Stimulated activated memory B cell treated with anti-CD40 and anti-IgM and Interleukin-4, amounts not matched to agents 10 μg/mL and 1 μg/mL and 100 μg/mL, for 72 hours (primary cell): ENCODE measurements around the gene RNF112.
"Not testable (repeated sequence)": the region's sequence is repeated elsewhere in the genome, so short reads cannot be mapped to it uniquely, and the experiment has no call there.

Experiments used
- ATAC-seq: fragments of 150-1000 bp; cut with Tn5 transposase; 2 replicates; pipeline ENCODE4 v1.10.0; 2021
- H3K27ac Mint-ChIP-seq: one replicate; pipeline ENCODE4 v1.8.0; 2022; ENCODE audit warnings: mild to moderate bottlenecking, mixed read lengths
- H3K27me3 Mint-ChIP-seq: one replicate; pipeline ENCODE4 v1.8.0; 2022; ENCODE audit warnings: mixed read lengths
- H3K36me3 Mint-ChIP-seq: one replicate; pipeline ENCODE4 v1.8.0; 2022; ENCODE audit warnings: mixed read lengths
- H3K4me1 Mint-ChIP-seq: one replicate; pipeline ENCODE4 v1.8.0; 2022; ENCODE audit warnings: mixed read lengths
- H3K4me3 Mint-ChIP-seq: one replicate; pipeline ENCODE4 v1.8.0; 2022; ENCODE audit warnings: mild to moderate bottlenecking, moderate library complexity, mixed read lengths
- H3K9me3 Mint-ChIP-seq: one replicate; pipeline ENCODE4 v1.8.0; 2022; ENCODE audit warnings: mixed read lengths

The RNF112 gene

DNA sequence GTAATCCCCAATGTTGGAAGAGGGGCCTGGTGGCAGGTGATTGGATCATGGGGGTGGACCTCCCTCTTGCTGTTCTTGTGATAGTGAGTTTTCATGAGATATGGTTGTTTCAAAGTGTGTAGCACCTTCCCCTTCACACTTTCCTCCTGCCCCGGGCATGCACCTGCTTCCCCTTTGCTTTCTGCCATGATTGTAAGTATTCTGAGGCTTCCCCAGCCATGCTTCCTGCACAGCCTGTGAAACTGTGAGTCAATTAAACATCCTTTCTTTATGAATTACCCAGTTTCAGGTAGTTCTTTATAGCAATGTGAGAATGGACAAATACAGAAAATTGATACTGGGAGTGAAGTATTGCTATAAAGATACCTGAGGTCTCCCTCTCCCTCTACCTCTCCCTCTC lies 29.4 kb downstream of the RNF112 start:
- Mint-ChIP-seq H3K9me3 (peaks cover 12% of the 10 kb centered on the region), H3K27me3 (peaks cover 5% of the 10 kb centered on the region), H3K27ac (no peak overlapping the region), H3K4me1 (peaks cover 6% of the 10 kb centered on the region), H3K36me3 (peaks cover 15% of the 10 kb centered on the region), H3K4me3 (no peak overlapping the region)
- no peak for ATAC-seq

DNA sequence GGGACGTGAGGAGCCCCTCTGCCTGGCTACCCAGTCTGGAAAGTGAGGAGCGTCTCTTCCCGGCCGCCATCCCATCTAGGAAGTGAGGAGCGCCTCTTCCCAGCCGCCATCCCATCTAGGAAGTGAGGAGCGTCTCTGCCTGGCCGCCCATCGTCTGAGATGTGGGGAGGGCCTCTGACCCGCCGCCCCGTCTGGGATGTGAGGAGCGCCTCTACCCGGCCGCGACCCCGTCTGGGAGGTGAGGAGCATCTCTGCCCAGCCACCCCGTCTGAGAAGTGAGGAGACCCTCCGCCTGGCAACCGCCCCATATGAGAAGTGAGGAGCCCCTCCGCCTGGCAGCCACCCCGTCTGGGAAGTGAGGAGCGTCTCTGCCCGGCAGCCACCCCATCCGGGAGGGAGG lies 30.3 kb downstream of the RNF112 start:
- H3K4me1 Mint-ChIP-seq, H3K27ac Mint-ChIP-seq, ATAC-seq, H3K4me3 Mint-ChIP-seq: not testable (repeated sequence)
- Mint-ChIP-seq H3K27me3 (peaks cover 11% of the 10 kb centered on the region), H3K36me3 (peaks cover 19% of the 10 kb centered on the region), H3K9me3 (peaks cover 16% of the 10 kb centered on the region)

DNA sequence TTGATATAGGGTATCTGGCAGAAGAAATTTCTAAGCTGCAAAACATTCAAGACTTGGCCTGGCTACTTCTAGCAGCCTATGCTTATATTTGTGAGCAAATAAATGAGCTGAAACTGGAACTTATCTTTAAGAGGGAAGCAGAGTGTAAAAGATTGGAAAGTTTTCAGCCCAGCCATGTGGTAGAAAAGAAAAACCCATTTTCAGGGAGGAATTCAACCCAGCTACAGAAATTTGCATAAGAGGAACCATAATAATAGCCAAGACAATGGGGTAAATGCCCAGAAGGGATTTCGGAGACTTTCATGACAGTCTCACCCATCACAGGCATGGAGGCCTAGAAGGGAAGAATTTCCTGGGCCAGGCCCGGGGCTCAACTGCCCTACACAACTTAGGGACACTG lies 31.7 kb downstream of the RNF112 start:
- peaks cover 11% of the 10 kb centered on the region for H3K27me3 Mint-ChIP-seq

DNA sequence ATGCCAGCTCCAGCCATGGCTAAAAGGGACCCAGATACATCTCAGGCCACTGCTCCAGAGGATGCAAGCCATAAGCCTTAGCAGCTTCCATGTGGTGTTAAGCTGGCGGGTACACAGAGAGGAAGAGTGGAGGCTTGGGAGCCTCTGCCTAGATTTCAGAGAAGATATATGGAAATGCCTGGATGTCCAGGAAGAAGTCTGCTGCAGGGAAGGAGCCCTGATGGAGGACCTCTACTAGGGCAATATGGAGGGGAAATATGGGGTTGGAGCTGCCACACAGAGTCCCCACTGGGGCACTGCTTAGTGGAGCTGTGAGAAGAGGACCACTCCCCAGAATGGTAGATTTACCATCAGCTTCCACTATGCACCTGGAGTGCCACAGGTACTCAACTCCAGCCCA lies 32.1 kb downstream of the RNF112 start:
- H3K27ac Mint-ChIP-seq: no peak overlapping the region
- peaks cover 19% of the 10 kb centered on the region for H3K36me3 Mint-ChIP-seq
- peaks cover 11% of the 10 kb centered on the region for H3K27me3 Mint-ChIP-seq
- no peak overlapping the region for H3K4me3 Mint-ChIP-seq
- H3K4me1 Mint-ChIP-seq: peaks cover 13% of the 10 kb centered on the region
- peaks cover 16% of the 10 kb centered on the region for H3K9me3 Mint-ChIP-seq
- ATAC-seq: no peak

More for the DNA sequence above, 31.7 kb downstream of the RNF112 start:
- H3K4me1 Mint-ChIP-seq: peaks cover 13% of the 10 kb centered on the region
- no peak for ATAC-seq
- H3K4me3 Mint-ChIP-seq: no peak overlapping the region
- no peak overlapping the region for H3K27ac Mint-ChIP-seq
- H3K36me3 Mint-ChIP-seq: peaks cover 19% of the 10 kb centered on the region
- peaks cover 16% of the 10 kb centered on the region for H3K9me3 Mint-ChIP-seq

DNA sequence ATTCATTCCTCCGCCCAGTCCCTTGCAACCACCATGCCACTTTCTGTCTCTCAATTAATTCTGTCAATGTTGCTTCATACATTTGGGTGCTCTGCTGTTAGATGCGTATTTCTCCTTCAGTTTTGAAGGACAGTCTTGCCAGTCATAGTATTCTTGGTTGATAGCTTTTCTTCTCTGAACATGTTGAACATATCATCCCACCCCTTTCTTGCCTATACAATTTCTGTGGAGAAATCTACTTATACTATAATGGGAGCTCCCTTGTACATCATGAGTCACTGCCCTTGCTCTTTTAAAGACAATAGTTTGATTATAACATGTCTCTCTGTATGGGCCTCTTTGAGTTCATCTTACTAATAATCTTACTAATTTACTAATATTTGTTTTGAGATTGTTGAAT lies 34.1 kb downstream of the RNF112 start:
- Mint-ChIP-seq H3K27ac (no peak overlapping the region), H3K4me1 (peaks cover 13% of the 10 kb centered on the region), H3K36me3 (peaks cover 19% of the 10 kb centered on the region), H3K9me3 (peaks cover 16% of the 10 kb centered on the region), H3K27me3 (peaks cover 11% of the 10 kb centered on the region), H3K4me3 (no peak overlapping the region)
- ATAC-seq: no peak

DNA sequence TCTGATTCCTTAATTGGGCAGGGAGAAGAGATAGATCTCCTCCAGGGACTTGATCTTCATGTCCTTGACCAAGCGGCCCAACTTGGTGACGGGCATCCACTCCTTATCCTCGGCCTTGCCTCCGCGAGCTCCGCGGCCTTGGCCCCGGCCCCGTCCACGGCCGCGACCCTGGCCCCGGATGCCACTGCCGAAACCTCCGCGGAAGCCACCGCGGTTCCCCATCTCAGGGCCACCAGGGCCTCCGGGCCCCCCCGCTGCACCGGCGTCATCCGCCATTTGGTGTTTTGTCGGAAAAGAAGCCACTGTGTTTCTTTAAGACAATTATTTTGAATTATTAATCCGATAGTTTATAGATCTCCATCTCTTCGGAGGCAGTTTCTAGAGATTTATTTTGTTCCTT lies 35.5 kb downstream of the RNF112 start:
- Mint-ChIP-seq H3K9me3 (peaks cover 16% of the 10 kb centered on the region), H3K36me3 (peaks cover 19% of the 10 kb centered on the region), H3K27me3 (peaks cover 11% of the 10 kb centered on the region)
- H3K4me3 Mint-ChIP-seq, H3K4me1 Mint-ChIP-seq, H3K27ac Mint-ChIP-seq, ATAC-seq: not testable (repeated sequence)

DNA sequence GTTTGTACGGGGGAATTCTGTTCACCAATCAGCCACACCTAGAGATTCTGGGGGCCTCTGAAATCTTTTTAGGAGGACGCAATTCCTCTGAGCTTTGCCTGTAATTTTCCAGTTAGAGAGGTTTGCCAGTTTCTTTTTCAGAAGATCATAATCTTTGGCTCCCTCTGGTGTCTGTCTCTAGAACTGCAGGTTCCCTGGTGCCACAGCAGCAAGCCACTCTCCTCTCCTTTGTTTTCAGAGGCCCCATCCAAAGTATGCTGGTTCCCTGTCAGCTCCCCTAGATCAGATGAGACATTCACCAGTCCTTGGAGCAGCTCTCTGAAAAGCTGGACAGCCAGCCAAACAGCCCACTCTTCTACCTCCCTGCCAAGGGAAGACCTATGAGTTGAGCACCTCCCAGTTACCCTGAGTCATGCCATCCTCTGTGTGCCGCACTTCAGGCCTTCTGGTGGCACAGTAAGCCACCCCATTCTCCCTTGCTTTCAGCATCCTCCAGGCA lies 36.1 kb downstream of the RNF112 start:
- ATAC-seq: no peak
- Mint-ChIP-seq H3K27me3 (peaks cover 11% of the 10 kb centered on the region), H3K4me3 (no peak overlapping the region), H3K36me3 (peaks cover 19% of the 10 kb centered on the region), H3K27ac (no peak overlapping the region), H3K9me3 (peaks cover 16% of the 10 kb centered on the region), H3K4me1 (peaks cover 7% of the 10 kb centered on the region)

DNA sequence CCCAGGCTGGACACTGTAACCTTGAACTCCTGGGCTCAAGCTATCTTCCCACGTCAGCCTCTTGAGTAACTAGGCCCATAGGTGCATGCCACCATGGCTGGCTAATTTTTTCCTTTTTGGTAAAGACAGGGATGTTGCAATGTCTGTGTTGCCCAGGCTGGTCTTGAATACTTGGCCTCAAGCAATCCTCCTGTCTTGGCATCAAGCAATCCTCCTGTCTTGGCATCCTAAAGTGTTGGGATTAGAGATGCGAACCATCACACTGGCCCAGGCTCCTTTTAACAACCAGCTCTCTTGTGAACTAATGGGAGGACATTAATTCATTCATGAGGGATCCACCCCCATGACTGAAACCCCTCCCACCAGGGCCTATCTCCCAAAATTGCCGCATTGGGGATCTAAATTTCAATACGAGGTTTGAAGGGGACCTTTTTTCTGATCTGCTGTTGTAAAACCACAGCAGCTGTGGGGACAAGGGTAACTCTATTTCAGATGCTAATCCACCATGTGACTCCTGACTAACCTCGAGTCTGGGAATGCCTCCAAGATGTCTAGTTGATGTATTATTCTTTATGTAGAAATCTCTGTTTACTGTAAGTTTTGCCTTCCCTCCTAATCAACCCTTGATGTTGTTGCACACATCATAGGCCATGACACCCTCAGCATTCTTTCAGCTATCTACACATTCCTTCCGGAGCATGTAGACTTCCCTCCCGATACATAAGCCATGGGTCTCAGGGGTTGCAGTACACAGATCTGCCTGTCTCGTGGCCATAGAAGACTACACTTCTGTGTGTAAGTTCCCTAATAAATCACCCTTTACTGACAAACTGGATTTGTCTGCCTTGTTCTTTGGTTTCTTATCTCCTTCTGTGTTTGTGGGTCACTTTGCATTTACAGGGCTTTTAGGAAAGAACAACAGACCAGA lies 37.6 kb downstream of the RNF112 start:
- ATAC-seq: no peak
- Mint-ChIP-seq H3K27ac (no peak overlapping the region), H3K9me3 (peaks cover 8% of the 10 kb centered on the region), H3K4me3 (no peak overlapping the region), H3K27me3 (peaks cover 11% of the 10 kb centered on the region), H3K36me3 (peaks cover 11% of the 10 kb centered on the region), H3K4me1 (peaks cover 7% of the 10 kb centered on the region)

DNA sequence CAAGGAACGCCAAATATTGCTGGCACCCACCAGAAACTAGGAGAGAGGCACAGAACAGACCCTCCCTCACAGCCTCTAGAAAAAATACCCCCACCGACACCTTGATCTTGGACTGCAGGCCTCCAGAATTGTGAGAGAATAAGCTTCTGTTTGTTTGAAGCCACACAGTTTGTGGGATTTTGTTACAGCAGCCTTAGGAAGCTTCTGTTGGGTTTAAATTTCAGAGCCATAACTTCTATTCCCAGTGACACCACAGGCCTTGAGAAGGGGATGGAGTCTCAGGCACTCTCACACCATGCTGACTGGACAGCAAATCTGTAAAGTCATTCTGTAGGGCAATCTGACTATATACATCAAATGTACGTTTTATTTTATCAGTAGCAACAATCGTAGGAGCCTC lies 38.6 kb downstream of the RNF112 start:
- H3K27ac Mint-ChIP-seq: no peak overlapping the region
- peaks cover 8% of the 10 kb centered on the region for H3K9me3 Mint-ChIP-seq
- no peak overlapping the region for H3K4me3 Mint-ChIP-seq
- peaks cover 7% of the 10 kb centered on the region for H3K4me1 Mint-ChIP-seq
- ATAC-seq: no peak
- peaks cover 11% of the 10 kb centered on the region for H3K27me3 Mint-ChIP-seq
- H3K36me3 Mint-ChIP-seq: peaks cover 11% of the 10 kb centered on the region

DNA sequence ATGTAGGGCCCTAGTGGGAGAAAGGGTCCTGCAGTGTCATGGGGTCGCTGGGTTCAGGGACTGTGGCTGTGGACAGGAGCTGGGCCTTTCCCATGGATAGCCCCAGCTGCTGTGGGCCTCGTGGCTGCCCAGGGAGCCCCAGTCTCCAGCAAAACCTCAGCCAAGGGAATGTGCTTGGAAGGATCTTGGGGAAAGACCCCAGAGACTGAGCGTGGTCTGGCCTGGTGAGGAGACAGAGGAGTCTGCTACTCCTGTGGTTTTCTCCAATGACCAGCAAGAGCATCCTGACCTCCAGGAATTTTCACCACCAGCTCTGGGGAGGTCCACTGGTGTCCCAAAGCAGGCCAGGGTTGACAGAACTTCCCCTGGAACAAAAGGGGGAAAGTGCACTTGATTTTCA lies 42.3 kb downstream of the RNF112 start:
- H3K36me3 Mint-ChIP-seq: no peaks in the 10 kb centered on the region
- H3K27me3 Mint-ChIP-seq: no peaks in the 10 kb centered on the region
- no peak overlapping the region for H3K4me3 Mint-ChIP-seq
- ATAC-seq: no peak
- H3K4me1 Mint-ChIP-seq: peaks cover 4% of the 10 kb centered on the region
- no peaks in the 10 kb centered on the region for H3K9me3 Mint-ChIP-seq
- H3K27ac Mint-ChIP-seq: no peak overlapping the region

DNA sequence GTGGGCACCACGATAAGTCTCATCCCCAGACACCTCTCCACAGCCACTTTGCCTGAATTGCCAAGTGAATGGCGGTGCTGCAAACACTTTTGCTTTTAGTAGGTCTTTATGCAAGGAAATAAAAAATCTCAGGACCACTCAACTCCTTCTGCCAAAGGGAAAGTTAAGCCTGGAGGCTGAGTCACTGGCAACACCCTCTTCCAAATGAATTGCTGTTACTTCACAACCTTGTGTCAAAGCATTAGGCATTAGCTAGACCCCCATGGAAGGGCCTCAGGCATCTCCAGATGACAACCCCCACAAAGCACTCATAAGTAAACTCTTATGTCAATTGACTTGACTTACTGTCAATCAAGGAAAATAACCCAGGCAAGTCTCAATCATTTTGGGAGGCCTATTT lies 43.0 kb downstream of the RNF112 start:
- no peak for ATAC-seq
- H3K36me3 Mint-ChIP-seq: no peaks in the 10 kb centered on the region
- H3K9me3 Mint-ChIP-seq: no peaks in the 10 kb centered on the region
- no peak overlapping the region for H3K4me3 Mint-ChIP-seq
- H3K4me1 Mint-ChIP-seq: peaks cover 10% of the 10 kb centered on the region
- H3K27ac Mint-ChIP-seq: no peak overlapping the region
- no peaks in the 10 kb centered on the region for H3K27me3 Mint-ChIP-seq

DNA sequence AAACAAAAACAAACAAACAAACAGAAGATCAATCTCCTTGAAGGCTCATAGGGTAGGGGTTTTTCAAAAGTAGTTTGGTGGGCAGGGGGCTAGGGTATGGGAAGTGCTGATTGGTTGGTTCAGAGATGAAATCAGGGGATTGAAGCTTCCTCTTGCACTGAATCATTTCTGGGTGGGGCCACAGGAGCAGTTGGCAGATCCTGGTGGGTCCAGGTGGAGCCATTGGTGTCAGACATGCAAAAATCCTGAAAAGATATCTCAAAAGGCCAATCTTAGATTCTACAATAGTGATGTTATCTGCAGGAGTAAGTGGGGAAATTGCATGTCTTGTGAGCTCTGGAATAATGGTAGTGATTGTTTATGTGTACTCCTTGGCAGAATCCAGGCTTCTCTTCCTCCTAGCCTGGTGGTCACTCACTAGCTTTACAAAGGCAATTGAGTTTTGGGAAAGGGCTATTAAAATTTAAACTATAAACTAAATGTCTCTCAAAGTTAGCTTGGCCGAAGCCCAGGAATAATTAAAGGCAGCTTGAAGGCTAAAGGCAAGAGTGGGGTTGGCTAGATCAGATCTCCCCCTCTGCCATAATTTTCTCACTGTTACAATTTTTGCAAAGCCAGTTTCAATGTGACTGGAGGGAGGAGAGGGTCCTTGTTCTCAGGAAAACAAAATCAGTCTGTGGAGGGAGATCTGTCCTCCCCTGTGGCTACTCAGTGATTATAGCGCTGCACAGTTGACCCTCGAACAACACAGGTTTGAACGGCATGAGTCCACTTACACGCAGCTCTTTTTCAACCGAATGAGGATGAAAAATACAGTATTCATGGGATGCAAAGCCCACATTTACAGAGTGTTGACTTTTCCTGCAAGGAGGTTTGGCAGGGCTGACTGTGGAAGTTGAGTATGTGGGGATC lies 45.2 kb downstream of the RNF112 start:
- Mint-ChIP-seq H3K4me3 (no peak overlapping the region), H3K36me3 (no peaks in the 10 kb centered on the region), H3K9me3 (no peaks in the 10 kb centered on the region), H3K27me3 (no peaks in the 10 kb centered on the region), H3K4me1 (peaks cover 28% of the 10 kb centered on the region), H3K27ac (no peak overlapping the region)
- ATAC-seq: no peak

DNA sequence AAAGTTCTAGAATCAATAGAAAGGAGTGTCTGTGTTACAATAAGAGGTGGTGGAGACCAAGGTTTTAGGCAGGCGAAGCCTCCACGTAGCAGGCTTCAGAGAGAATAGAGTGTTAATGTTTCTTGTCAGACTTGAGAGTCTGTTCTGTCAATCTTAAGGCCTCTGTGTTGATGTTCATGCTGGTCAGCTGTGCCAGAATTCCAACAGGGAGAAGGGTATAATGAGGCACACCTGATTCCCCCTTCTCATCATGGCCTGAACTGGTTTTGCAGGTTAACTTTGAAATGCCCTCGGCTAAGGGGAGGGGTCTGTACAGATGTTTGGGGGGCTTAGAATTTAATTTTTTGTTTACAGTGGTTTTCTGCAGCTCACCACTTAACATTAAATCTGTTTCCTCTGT lies 46.0 kb downstream of the RNF112 start:
- no peak overlapping the region for H3K27ac Mint-ChIP-seq
- ATAC-seq: no peak

DNA sequence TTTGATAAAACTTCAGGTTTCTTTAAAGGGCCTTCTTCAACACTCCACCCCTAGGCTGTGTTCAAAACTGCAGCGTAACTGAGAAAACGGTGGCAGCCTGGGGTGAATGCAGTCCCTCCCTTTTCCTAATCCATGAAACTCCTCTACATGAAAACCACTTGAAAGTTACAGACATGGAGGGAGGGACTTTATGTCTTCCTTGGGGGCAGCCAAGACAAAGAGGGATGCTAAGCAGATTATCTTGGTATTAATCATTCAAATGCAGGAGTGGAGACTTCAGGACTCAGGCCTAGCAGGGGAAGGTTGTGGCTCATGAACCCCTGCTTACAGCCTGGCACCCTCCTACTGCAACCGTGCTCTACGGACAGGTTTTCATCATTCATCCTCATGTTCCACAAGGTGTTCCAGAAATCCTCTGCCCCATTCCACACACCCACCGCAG lies 46.8 kb downstream of the RNF112 start:
- Mint-ChIP-seq H3K4me1 (peaks cover 42% of the 10 kb centered on the region), H3K36me3 (no peaks in the 10 kb centered on the region), H3K27me3 (no peaks in the 10 kb centered on the region), H3K9me3 (no peaks in the 10 kb centered on the region), H3K27ac (no peak overlapping the region), H3K4me3 (no peak overlapping the region)
- no peak for ATAC-seq

More for the DNA sequence above, 46.0 kb downstream of the RNF112 start:
- Mint-ChIP-seq H3K9me3 (no peaks in the 10 kb centered on the region), H3K4me1 (peaks cover 35% of the 10 kb centered on the region), H3K36me3 (no peaks in the 10 kb centered on the region), H3K27me3 (no peaks in the 10 kb centered on the region), H3K4me3 (no peak overlapping the region)

DNA sequence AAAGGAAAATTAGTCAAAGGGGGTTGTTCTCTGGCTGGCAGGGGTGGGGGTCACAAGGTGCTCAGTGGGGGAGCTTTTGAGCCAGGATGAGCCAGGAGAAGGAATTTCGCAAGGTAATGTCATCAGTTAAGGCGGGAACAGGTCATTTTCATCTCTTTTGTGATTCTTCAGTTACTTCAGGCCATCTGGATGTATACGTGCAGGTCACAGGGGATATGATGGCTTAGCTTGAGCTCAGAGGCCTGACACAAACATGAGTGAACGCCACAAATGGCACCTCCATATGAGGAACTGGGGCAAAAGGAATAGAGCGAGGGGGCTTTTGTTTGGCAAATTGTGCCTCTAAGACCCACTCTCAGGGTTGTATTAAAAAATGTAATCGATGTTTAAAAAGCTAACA lies 47.4 kb downstream of the RNF112 start:
- H3K4me1 Mint-ChIP-seq: peaks cover 48% of the 10 kb centered on the region
- H3K27me3 Mint-ChIP-seq, H3K27ac Mint-ChIP-seq, H3K4me3 Mint-ChIP-seq, H3K36me3 Mint-ChIP-seq, H3K9me3 Mint-ChIP-seq, ATAC-seq: not testable (repeated sequence)
